Kidney (tissue), 14 donors: ENCODE measurements around the gene FGR. TPM values are rescaled to one million over a fixed set of nuclear protein-coding genes. Genes with fewer than 3 reads are reported as not detected.

Experiments used
- DNase-seq, 5 donors: peaks; one replicate each; pipeline ENCODE4 v3.0.0-alpha.2; 2013 to 2020
- FAIRE-seq: peaks from 2 replicates; lab custom pipeline; 2012; peaks lifted over from hg19 to GRCh38; lab: Jason Lieb, UNC
- H3K27ac ChIP-seq, 2 donors: one replicate each; pipeline ENCODE4 v1.7.0; 2013; ENCODE audit warnings: low read depth in 2 of 2, low read length in 2 of 2, inconsistent platforms in 1 of 2
- H3K27me3 ChIP-seq: one replicate; pipeline ENCODE4 v1.7.1; 2013; ENCODE audit warnings: low read length, inconsistent platforms; ENCODE audit not compliant: control insufficient read depth, insufficient read depth
- H3K36me3 ChIP-seq, 3 donors: one replicate each; pipeline versions ENCODE4 v1.7.0 to v1.7.1; 2013; ENCODE audit warnings: low read length in 3 of 3, control low read depth in 1 of 3, inconsistent platforms in 1 of 3; ENCODE audit not compliant: insufficient read depth in 3 of 3, control insufficient read depth in 2 of 3
- H3K4me1 ChIP-seq, 3 donors: one replicate each; pipeline versions ENCODE4 v1.7.0 to v1.7.1; 2013; ENCODE audit warnings: low read length in 3 of 3, inconsistent platforms in 1 of 3, low read depth in 1 of 3; ENCODE audit not compliant: control insufficient read depth in 2 of 3, insufficient read depth in 2 of 3
- H3K4me3 ChIP-seq, 3 donors: one replicate each; pipeline versions ENCODE4 v1.7.0 to v1.8.1; 2013; ENCODE audit warnings: low read length in 3 of 3, control low read depth in 1 of 3, inconsistent platforms in 1 of 3
- H3K9ac ChIP-seq, 3 donors: one replicate each; pipeline versions ENCODE4 v1.7.0 to v1.7.1; 2013; ENCODE audit warnings: low read length in 3 of 3, control low read depth in 1 of 3, inconsistent platforms in 1 of 3
- H3K9me3 ChIP-seq, 3 donors: one replicate each; pipeline versions ENCODE4 v1.7.0 to v1.7.1; 2013; ENCODE audit warnings: low read length in 3 of 3, control low read depth in 1 of 3, inconsistent platforms in 1 of 3; ENCODE audit not compliant: control insufficient read depth in 2 of 3, insufficient read depth in 1 of 3
- CTCF ChIP-seq: IDR thresholded peaks from 3 replicates; pipeline ENCODE4 v1.5.1; 2012; ENCODE audit warnings: mild to moderate bottlenecking, moderate library complexity, borderline replicate concordance; ENCODE audit not compliant: insufficient read depth; ENCODE audit errors: extremely low read depth
- intact Hi-C: fragments of 100-400 bp; cut with DNase I; formaldehyde crosslinking; loops from one replicate; pipeline ENCODE4 v1.11.1; 2022
- polyA plus RNA-seq: library from polyadenylated mRNA; stranded (reverse); fragments of 350-450 nt; fragmentation: Illumina TruSeq; extraction: RNeasy Lipid Tissue Mini Kit (QIAGEN cat#74804); gene quantifications from one replicate; pipeline ENCODE4 v1.2.3, GENCODE V29; 2014; ENCODE audit warnings: low read depth, low replicate concordance; ENCODE audit not compliant: insufficient read depth
- total RNA-seq: library from RNA; stranded (reverse); fragmentation: NEBNext Ultra II Directional; extraction: Animal tissue kit (Norgen Biotek cat#: 25700); gene quantifications from one replicate; pipeline ENCODE4 v1.2.1, GENCODE V29; 2021
- donor health status: control.
- donor health status: control.
- donor health status: control.
- donor health status: control.
- donor health status: control.
- donor health status: DM: yes; HTN: yes; CAD: no.
- donor health status: Normal renal cell carcinoma (clear cell type).

FGR gene
- total and polyA plus RNA-seq, 2 donors from 2014 or later = 2.5 to 23.3 TPM

GRCh38 chr1:27635396-27636142, 584 bp upstream of the FGR start:
- no peak for TF ChIP-seq CTCF
- intact Hi-C loops = no loop called here
- no peak for FAIRE-seq
- Histone ChIP-seq H3K27ac (no peak overlapping the region), H3K36me3 (no peaks in the 10 kb centered on the region), H3K27me3 (peaks cover 8% of the 10 kb centered on the region), H3K9ac (no peak overlapping the region), H3K4me3 (no peak overlapping the region), H3K9me3 (no peaks in the 10 kb centered on the region), H3K4me1 (peaks cover 0 to 13% (median 13%) of the 10 kb centered on the region in 3 donors)
- no peak for DNase-seq

DNA sequence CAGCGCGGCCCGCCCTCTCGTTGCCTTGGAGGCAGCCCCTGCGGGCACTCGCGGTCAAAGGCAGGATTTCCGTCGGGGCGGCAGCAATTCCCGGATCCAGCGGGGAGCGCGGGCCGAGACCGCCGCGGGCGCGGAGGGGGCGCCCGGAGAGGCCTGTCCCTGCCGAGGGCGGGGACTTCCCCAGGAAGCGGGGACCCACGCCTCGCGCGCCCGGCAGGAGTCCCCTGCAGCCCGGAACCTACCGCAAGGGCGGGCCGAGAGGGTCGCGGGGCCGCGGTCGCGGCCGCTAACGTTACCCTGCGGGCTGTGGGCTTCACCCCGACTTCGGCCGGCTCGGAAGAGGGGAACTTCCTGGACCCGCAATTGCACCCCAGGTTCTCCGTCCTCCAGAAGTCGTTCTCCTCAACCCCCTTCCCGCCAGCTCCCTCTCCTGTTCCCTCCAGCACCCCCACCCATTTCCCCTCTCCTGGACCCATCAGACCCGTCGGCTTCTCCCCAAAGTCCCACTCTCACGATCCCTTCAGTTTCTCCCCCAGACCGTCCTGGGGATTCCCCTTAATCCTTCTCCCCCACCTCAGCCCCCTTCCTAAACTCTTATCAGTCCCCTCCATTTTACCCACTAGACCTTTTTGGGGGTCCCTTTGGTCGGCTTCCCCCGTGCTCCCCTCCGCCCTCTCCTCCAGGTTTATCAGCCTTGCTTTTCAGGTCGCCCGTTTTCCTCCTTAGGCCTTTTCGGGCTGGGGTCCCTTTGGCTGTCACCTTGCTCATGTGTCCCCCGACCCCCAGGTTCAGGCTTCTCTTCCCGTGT, 604 bp downstream of the FGR start:
- no peak for FAIRE-seq
- TF ChIP-seq CTCF = no peak
- peak overlapping the region; percentile 16 to 60 (median 52) for H3K4me3 ChIP-seq
- H3K9ac ChIP-seq = peak overlapping the region in 2 of 3 donors; percentile 34 to 55
- H3K36me3 ChIP-seq = no peaks in the 10 kb centered on the region
- DNase-seq = peak in 4 of 5 donors; percentile 39 to 86 (median 60)
- peak overlapping the region; percentile 47 to 63 for H3K27ac ChIP-seq
- intact Hi-C loops = no loop called here
- no peaks in the 10 kb centered on the region for H3K9me3 ChIP-seq
- peaks cover 0 to 13% (median 13%) of the 10 kb centered on the region in 3 donors for H3K4me1 ChIP-seq
- peaks cover 8% of the 10 kb centered on the region for H3K27me3 ChIP-seq

DNA sequence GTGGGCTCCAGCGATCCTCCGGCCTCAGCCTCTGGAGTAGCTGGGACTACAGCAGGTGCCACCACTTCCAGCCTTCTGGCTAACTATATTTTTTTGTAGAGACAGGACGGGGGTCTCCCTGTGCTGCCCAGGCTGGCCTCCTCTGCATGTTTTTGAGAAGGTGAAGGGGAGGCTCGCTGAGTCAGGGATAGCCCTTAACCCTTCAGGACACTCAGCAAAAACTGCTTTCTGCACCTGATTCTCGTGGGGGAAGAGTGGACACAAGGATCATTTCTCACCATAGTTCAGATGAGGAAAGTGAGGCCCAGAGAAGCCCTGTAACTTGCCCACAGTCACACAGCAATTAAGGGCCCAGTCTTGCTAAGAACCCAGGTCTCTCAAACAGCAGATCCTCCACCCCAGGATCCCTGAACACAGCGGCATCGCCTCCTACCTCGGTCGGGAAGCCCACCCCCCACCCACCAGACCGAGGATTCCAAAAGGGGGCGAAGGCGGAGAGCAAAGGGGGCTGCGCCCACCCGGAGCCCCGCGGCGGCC, 1.3 kb downstream of the FGR start:
- H3K4me1 ChIP-seq = peaks cover 0 to 16% (median 16%) of the 10 kb centered on the region in 3 donors
- FAIRE-seq (no peak), DNase-seq (no peak)
- no peaks in the 10 kb centered on the region for H3K36me3 ChIP-seq
- peak overlapping the region in 1 of 3 donors; percentile 34 for H3K9ac ChIP-seq
- TF ChIP-seq CTCF = no peak
- peaks cover 8% of the 10 kb centered on the region for H3K27me3 ChIP-seq
- intact Hi-C loops = no loop called here
- peak overlapping the region in 1 of 3 donors; percentile 52 for H3K4me3 ChIP-seq
- no peaks in the 10 kb centered on the region for H3K9me3 ChIP-seq
- peak overlapping the region; percentile 63 to 67 for H3K27ac ChIP-seq
